Ishikawa (cell line): ENCODE data around the gene NUAK1.

ENCODE experiments used
- CEBPB ChIP-seq: IDR thresholded peaks from 2 replicates; pipeline ENCODE4 v1.6.1; 2012
- CREB1 ChIP-seq: IDR thresholded peaks from 2 replicates; pipeline ENCODE4 v1.6.1; 2012; ENCODE audit warnings: low read depth
- EGR1 ChIP-seq: IDR thresholded peaks from 2 replicates; pipeline ENCODE4 v1.6.1; 2012
- EP300 ChIP-seq: IDR thresholded peaks from 2 replicates; pipeline ENCODE4 v1.6.1; 2012; ENCODE audit warnings: borderline replicate concordance
- FOXM1 ChIP-seq: IDR thresholded peaks from 2 replicates; pipeline ENCODE4 v1.6.1; 2012; ENCODE audit warnings: low read depth, borderline replicate concordance
- MAX ChIP-seq: IDR thresholded peaks from 2 replicates; pipeline ENCODE4 v1.6.1; 2012
- NFIC ChIP-seq: IDR thresholded peaks from 2 replicates; pipeline ENCODE4 v1.6.1; 2012
- RAD21 ChIP-seq: IDR thresholded peaks from 2 replicates; pipeline ENCODE4 v1.6.1; 2012; ENCODE audit warnings: low read depth
- REST ChIP-seq: IDR thresholded peaks from 2 replicates; pipeline ENCODE4 v1.6.1; 2012; ENCODE audit warnings: low read depth, mild to moderate bottlenecking
- TAF1 ChIP-seq: IDR thresholded peaks from 2 replicates; pipeline ENCODE4 v1.6.1; 2012; ENCODE audit warnings: low read depth, mild to moderate bottlenecking
- TCF12 ChIP-seq: IDR thresholded peaks from 2 replicates; pipeline ENCODE4 v1.6.1; 2012; ENCODE audit warnings: low read depth
- TEAD4 ChIP-seq: IDR thresholded peaks from 2 replicates; pipeline ENCODE4 v1.6.1; 2012
- USF1 ChIP-seq: IDR thresholded peaks from 2 replicates; pipeline ENCODE4 v1.6.1; 2012
- YY1 ChIP-seq: IDR thresholded peaks from 2 replicates; pipeline ENCODE4 v1.6.1; 2012; ENCODE audit warnings: low read depth
- ZBTB7A ChIP-seq: IDR thresholded peaks from 2 replicates; pipeline ENCODE4 v1.6.1; 2012; ENCODE audit warnings: low read depth

NUAK1 gene

GRCh38 chr12:106072751-106073150, 66.0 kb downstream of the NUAK1 start:
- TF ChIP-seq REST (no peak), EP300 (no peak), YY1 (no peak), CREB1 (no peak), RAD21 (no peak), ZBTB7A (no peak), NFIC (no peak), FOXM1 (no peak), CEBPB (no peak), TEAD4 (no peak), MAX (no peak), EGR1 (no peak), USF1 (no peak)

- TF ChIP-seq FOXM1, result no peak
These were observed 67.1 kb downstream of the NUAK1 start for GRCh38 chr12:106071686-106072085.

- TF ChIP-seq TEAD4 (no peak), CREB1 (no peak), USF1 (no peak), RAD21 (no peak), TCF12 (no peak), YY1 (no peak), EP300 (no peak), REST (no peak), TAF1 (no peak), EGR1 (no peak), ZBTB7A (no peak), MAX (no peak), CEBPB (no peak), NFIC (no peak)
These were observed 68.1 kb downstream of the NUAK1 start for GRCh38 chr12:106070611-106071010.

- TF ChIP-seq TEAD4 (no peak), NFIC (no peak), CREB1 (no peak), TAF1 (no peak), CEBPB (no peak), REST (no peak), EGR1 (no peak), USF1 (no peak), FOXM1 (no peak), TCF12 (no peak), EP300 (no peak), RAD21 (no peak), ZBTB7A (no peak), YY1 (no peak), MAX (no peak)
These were observed 68.6 kb downstream of the NUAK1 start for GRCh38 chr12:106070147-106070546.

- TF ChIP-seq NFIC, result no peak
- TF ChIP-seq TCF12, result no peak
- TF ChIP-seq ZBTB7A, result no peak
- TF ChIP-seq CEBPB, result no peak
- no peak for TF ChIP-seq USF1
- TF ChIP-seq FOXM1, result no peak
- no peak for TF ChIP-seq MAX
- no peak for TF ChIP-seq EGR1
- no peak for TF ChIP-seq TAF1
- TF ChIP-seq RAD21, result no peak
- no peak for TF ChIP-seq TEAD4
- TF ChIP-seq EP300, result no peak
- TF ChIP-seq CREB1, result no peak
- no peak for TF ChIP-seq YY1
These were observed 70.5 kb downstream of the NUAK1 start for GRCh38 chr12:106068296-106068695.
